Mucosa of rectum (tissue), 2 donors: ENCODE results near the gene E4F1.

Source experiments
- H3K27ac ChIP-seq, 2 donors: one replicate each; pipeline ENCODE4 v1.7.0; 2013; ENCODE audit warnings: inconsistent platforms in 2 of 2, low read depth in 2 of 2, low read length in 2 of 2
- H3K27me3 ChIP-seq, 2 donors: one replicate each; pipeline ENCODE4 v1.7.0; 2013; ENCODE audit warnings: low read length in 2 of 2; ENCODE audit not compliant: control insufficient read depth in 2 of 2, insufficient read depth in 2 of 2
- H3K36me3 ChIP-seq, 2 donors: one replicate each; pipeline ENCODE4 v1.7.0; 2013; ENCODE audit warnings: low read length in 2 of 2; ENCODE audit not compliant: control insufficient read depth in 2 of 2, insufficient read depth in 2 of 2
- H3K4me1 ChIP-seq, 2 donors: one replicate each; pipeline ENCODE4 v1.7.0; 2013; ENCODE audit warnings: low read length in 2 of 2, mild to moderate bottlenecking in 1 of 2; ENCODE audit not compliant: control insufficient read depth in 2 of 2, insufficient read depth in 2 of 2
- H3K4me3 ChIP-seq, 2 donors: one replicate each; pipeline ENCODE4 v1.7.0; 2013; ENCODE audit warnings: low read length in 2 of 2
- H3K9ac ChIP-seq, 2 donors: one replicate each; pipeline ENCODE4 v1.7.0; 2013; ENCODE audit warnings: low read length in 2 of 2, low read depth in 1 of 2, mild to moderate bottlenecking in 1 of 2
- H3K9me3 ChIP-seq, 2 donors: one replicate each; pipeline ENCODE4 v1.7.0; 2013; ENCODE audit warnings: low read length in 2 of 2; ENCODE audit not compliant: control insufficient read depth in 2 of 2
- donor health status: healthy.
- donor health status: Normal muscosa, but diverticular disease.

The E4F1 gene

DNA sequence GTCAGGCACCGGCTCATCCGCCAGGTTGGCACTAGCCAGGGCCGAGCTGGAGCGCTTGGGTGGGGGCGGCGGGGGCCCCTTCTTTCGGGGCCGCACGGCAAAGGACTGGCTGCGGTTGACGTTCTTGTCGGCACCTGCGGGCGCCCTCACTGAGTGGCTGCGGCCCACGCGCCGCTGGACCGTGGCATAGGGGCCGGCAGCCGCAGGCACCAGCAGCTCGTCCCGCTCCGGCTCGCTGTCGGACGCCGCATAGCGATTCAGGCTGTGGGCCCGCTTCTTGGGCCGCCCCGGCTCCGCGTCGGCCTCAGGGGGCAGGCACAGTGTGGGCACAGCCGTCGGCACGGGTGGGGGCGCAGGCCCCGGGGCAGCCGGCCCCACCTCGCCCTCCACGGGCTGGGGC is 42.9 kb upstream of the E4F1 start:
- H3K27ac ChIP-seq, result no peak overlapping the region
- H3K36me3 ChIP-seq, result peaks cover 10 to 12% of the 10 kb centered on the region in 2 donors
- peaks cover 0 to 7% of the 10 kb centered on the region in 2 donors for H3K27me3 ChIP-seq
- H3K4me1 ChIP-seq, result no peaks in the 10 kb centered on the region
- no peak overlapping the region for H3K4me3 ChIP-seq
- no peaks in the 10 kb centered on the region for H3K9me3 ChIP-seq
- H3K9ac ChIP-seq, result no peak overlapping the region

DNA sequence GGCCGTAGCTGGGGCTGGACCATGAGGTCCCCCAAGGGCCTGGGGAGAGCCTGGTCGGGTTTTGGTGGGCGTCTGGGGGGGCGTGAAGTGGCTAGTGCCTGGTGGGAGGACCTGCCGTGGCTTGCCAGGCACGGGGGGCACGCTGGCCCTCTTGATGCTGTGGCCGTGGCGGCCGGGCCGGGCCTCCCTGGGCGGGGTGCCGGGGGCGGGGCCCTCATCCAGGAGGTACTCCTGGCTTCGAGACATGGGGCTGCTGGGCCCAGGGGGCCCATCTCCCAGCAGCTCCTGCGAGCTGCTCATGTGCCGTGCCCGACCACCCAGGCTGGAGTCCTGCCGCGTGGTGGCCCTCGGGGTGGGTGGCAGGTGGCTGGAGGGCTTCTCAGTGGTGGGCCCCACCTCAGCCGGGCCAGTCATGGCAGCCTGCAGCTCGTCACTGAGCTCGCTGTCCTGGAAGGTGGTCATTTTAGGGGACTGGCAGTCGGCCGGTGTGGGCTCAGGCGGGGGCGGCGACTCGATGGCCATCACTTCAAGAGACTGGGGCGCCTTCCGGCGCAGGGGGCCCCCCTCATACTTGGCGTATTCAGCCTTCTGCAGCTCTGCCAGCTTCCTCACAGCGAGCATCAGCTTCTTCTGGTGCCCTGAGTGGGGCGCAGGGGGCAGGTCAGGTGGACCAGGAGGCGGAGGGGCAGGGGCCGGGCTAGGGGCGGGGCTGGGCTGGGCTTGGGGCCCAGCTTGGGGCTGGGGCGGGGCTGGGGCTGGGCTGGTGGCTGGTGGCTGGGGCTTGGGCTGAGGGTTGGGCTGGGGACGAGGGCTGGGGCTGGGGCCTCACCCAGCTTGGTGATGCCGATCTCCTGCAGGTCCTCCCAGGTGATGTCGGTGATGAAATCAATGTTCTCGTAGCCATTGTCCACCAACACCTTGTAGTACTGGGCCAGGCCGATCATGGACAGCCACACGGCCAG is 42.1 kb upstream of the E4F1 start:
- H3K27ac ChIP-seq, result no peak overlapping the region
- H3K9ac ChIP-seq, result no peak overlapping the region
- no peaks in the 10 kb centered on the region for H3K9me3 ChIP-seq
- peaks cover 0 to 8% of the 10 kb centered on the region in 2 donors for H3K27me3 ChIP-seq
- H3K36me3 ChIP-seq, result peaks cover 3 to 5% of the 10 kb centered on the region in 2 donors
- H3K4me1 ChIP-seq, result no peaks in the 10 kb centered on the region
- H3K4me3 ChIP-seq, result no peak overlapping the region

DNA sequence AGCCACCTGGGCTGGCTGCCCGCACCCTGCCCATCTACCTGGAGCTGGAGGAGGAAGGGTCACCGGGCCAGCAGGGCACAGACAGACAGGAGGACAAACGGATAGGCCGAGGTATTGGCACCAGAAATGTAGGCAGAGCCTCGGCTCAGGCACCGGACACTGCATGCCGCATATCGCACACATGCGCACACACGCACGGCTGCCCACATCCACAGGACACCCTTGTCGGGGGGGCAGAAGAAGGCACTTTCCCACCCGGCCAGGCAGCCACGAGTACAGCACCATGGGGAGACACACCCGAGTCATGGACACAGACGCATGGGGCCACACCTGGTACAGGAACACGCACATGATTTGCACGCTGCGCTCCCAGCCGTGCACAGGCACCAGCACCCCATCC is 41.4 kb upstream of the E4F1 start:
- no peak overlapping the region for H3K9ac ChIP-seq
- H3K27me3 ChIP-seq, result peaks cover 0 to 8% of the 10 kb centered on the region in 2 donors
- H3K4me3 ChIP-seq, result no peak overlapping the region
- H3K4me1 ChIP-seq, result no peaks in the 10 kb centered on the region
- peaks cover 0 to 1% of the 10 kb centered on the region in 2 donors for H3K36me3 ChIP-seq
- no peaks in the 10 kb centered on the region for H3K9me3 ChIP-seq
- no peak overlapping the region for H3K27ac ChIP-seq

DNA sequence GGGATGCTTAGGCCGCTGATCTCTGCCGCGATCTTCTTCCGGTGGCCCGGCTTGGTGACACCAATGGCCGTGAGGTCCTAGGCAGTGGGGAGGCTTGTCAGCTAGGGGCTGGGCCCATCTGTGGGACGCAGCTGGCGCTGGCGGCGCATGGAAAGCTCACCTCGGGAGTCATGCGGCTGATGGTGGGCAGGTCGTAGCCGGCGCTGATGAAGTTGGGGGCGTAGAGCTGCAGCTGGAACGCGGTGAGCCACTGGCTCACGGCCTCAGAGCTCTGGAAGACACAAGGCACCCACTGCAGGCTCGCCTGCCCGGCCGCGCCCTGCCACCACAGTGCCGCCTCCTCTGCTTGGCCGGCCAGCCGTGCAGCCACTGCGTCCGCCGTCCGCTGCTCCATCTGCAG is 39.7 kb upstream of the E4F1 start:
- H3K27ac ChIP-seq, result no peak overlapping the region
- H3K4me1 ChIP-seq, result no peaks in the 10 kb centered on the region
- no peaks in the 10 kb centered on the region for H3K9me3 ChIP-seq
- H3K4me3 ChIP-seq, result no peak overlapping the region
- H3K9ac ChIP-seq, result no peak overlapping the region
- H3K36me3 ChIP-seq, result no peaks in the 10 kb centered on the region
- H3K27me3 ChIP-seq, result peaks cover 2 to 8% of the 10 kb centered on the region in 2 donors

DNA sequence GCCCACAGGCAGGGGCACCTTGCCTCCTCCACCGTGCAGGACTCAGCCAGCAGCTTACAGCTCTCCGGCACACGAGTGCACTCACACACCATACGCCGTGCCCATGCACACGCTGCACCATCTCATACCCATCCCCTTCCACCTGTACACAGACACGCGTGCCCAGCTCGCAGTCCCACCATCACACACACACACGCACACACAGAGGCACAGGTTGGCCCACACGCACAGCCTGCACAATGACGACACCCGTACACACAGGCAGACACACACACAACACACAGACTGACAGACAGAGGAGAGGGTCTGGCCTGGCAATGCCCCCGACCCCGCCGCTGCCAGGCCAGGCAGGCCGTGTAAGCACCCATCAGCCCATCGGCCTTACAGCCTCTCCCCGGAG is 39.0 kb upstream of the E4F1 start:
- no peaks in the 10 kb centered on the region for H3K4me1 ChIP-seq
- no peak overlapping the region for H3K27ac ChIP-seq
- H3K4me3 ChIP-seq, result no peak overlapping the region
- H3K9me3 ChIP-seq, result no peaks in the 10 kb centered on the region
- H3K9ac ChIP-seq, result no peak overlapping the region
- peaks cover 2 to 8% of the 10 kb centered on the region in 2 donors for H3K27me3 ChIP-seq
- no peaks in the 10 kb centered on the region for H3K36me3 ChIP-seq

DNA sequence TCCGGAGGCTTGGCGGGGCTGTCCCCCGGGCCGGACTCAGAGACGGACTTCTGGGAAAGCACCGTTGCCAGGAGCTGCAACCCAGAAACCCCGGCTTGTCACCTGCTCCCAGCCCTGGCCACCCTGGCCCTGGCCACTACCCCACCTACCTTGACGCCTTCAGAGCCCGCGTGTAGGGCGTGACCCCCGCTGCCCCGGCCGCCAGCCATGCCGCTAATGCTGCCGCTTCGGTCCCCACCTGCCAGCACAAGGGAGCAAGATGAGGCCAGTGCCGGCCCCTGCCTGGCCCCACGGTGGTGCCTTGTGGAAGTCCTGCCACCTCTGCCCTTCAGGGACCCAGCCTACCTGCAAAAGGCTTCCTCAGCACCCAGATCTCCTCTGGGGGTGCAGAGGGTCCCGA is 38.4 kb upstream of the E4F1 start:
- H3K9ac ChIP-seq, result no peak overlapping the region
- no peak overlapping the region for H3K4me3 ChIP-seq
- H3K27ac ChIP-seq, result no peak overlapping the region
- no peaks in the 10 kb centered on the region for H3K4me1 ChIP-seq
- peaks cover 2 to 8% of the 10 kb centered on the region in 2 donors for H3K27me3 ChIP-seq
- H3K36me3 ChIP-seq, result no peaks in the 10 kb centered on the region
- no peaks in the 10 kb centered on the region for H3K9me3 ChIP-seq

DNA sequence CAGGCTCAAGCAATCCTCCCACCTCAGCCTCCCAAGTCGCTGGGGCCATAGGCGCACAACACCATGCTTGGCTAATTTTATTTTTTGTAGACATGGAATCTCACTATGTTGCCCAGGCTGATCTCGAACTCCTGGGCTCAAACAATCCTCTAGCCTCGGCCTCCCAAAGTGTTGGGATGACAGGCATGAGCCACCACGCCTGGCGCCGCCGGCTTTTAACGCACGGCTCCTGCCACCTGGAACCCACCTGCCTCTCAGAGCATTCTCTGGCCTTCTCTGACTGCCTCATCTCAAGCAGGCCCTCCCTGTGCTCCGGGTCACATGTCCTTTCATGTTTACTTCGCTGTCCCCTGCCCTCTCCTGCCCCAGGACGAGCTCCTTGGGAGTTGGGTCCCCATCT is 37.3 kb upstream of the E4F1 start:
- no peak overlapping the region for H3K4me3 ChIP-seq
- H3K9me3 ChIP-seq, result no peaks in the 10 kb centered on the region
- peaks cover 2 to 8% of the 10 kb centered on the region in 2 donors for H3K27me3 ChIP-seq
- H3K27ac ChIP-seq, result no peak overlapping the region
- H3K4me1 ChIP-seq, result no peaks in the 10 kb centered on the region
- no peaks in the 10 kb centered on the region for H3K36me3 ChIP-seq
- no peak overlapping the region for H3K9ac ChIP-seq

DNA sequence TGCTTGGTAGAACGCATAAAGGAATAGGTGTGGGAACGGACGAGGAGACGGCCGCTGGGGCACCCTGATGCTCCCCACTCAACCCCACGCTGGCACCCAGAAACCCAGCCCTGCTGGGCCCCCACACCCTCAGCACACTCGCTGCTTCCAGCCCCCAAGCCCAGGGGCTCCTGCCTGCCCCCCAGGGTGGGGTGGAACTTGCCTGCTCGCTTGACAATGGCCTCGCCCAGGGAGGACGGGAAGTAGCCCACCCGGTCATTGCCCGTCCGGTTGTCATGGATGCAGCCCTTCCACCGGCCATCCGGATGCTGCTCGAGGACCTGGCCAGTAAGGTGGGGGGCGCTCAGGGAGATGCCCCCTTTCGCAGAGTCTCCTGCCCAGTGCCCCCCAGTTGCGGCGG is 36.9 kb upstream of the E4F1 start:
- peaks cover 2 to 8% of the 10 kb centered on the region in 2 donors for H3K27me3 ChIP-seq
- no peak overlapping the region for H3K9ac ChIP-seq
- H3K27ac ChIP-seq, result no peak overlapping the region
- H3K9me3 ChIP-seq, result no peaks in the 10 kb centered on the region
- H3K36me3 ChIP-seq, result no peaks in the 10 kb centered on the region
- H3K4me3 ChIP-seq, result no peak overlapping the region
- no peaks in the 10 kb centered on the region for H3K4me1 ChIP-seq

DNA sequence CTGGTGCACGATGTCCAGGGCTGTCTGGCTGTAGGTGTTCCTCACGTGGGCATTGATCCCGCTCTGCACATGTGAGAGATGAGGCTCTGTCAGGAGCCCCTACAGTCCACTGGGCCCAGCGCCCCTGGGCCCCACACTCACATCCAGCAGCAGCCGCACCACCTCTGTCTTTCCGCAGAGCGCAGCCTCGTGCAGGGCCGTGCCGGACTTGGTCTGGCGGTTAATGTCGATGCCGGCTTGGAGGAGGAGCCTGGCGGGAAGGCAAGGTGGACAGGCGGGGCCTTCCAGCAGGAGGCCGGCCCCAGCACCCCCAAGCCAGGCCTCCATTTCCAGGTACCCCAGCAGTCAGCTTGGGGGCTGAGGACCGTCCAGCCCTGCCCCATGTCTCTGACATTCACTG is 36.2 kb upstream of the E4F1 start:
- Histone ChIP-seq H3K27ac (no peak overlapping the region), H3K9me3 (no peaks in the 10 kb centered on the region), H3K4me1 (no peaks in the 10 kb centered on the region), H3K4me3 (no peak overlapping the region), H3K9ac (no peak overlapping the region), H3K36me3 (no peaks in the 10 kb centered on the region), H3K27me3 (peaks cover 2 to 8% of the 10 kb centered on the region in 2 donors)

DNA sequence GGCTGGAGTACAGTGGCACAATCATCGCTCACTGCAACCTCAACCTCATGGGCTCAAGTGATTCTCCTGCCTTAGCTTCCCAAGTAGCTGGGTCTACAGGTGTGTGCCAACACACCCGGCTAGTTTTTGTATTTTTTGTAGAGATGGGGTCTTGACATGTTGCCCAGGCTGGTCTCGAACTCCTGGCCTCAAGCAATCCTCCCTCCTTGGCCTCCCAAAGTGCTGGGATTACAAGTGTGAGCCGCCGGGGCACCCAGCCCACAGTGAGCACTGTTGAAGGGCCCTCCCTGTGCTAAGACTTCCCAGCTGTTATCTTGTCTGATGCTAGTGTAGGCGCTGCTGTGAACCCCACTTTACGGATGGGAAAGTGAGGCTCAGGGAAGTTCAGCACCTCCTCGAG is 35.0 kb upstream of the E4F1 start:
- no peak overlapping the region for H3K4me3 ChIP-seq
- no peak overlapping the region for H3K27ac ChIP-seq
- no peak overlapping the region for H3K9ac ChIP-seq
- peaks cover 2 to 8% of the 10 kb centered on the region in 2 donors for H3K27me3 ChIP-seq
- no peaks in the 10 kb centered on the region for H3K4me1 ChIP-seq
- H3K36me3 ChIP-seq, result no peaks in the 10 kb centered on the region
- no peaks in the 10 kb centered on the region for H3K9me3 ChIP-seq
